BJ (cell line): ENCODE data around the gene ZNF438. TPM values are rescaled to one million over a fixed set of nuclear protein-coding genes. Genes with fewer than 3 reads are reported as not detected.

Experiments used
- CTCF ChIA-PET: fragments of 350-600 bp; formaldehyde crosslinking; extraction: SDS; loops from one replicate; lab custom pipeline; 2021; ENCODE audit warnings: antibody characterized with exemption, inconsistent platforms; lab: Yijun Ruan, JAX
- POLR2A ChIA-PET: fragments of 300-600 bp; sonication (Branson Sonifier 250); formaldehyde crosslinking; extraction: SDS; loops from one replicate; lab custom pipeline; 2021; ENCODE audit warnings: antibody characterized with exemption; lab: Charles Lee
- DNase-seq: peaks from one replicate; pipeline ENCODE4 v3.0.0-alpha.2; 2011; ENCODE audit warnings: low read depth
- H3K27me3 ChIP-seq: 2 replicates; pipeline ENCODE4 v1.6.0; 2011; ENCODE audit warnings: low read length; ENCODE audit not compliant: control insufficient read depth, insufficient read depth
- H3K36me3 ChIP-seq: 2 replicates; pipeline ENCODE4 v1.5.1; 2011; ENCODE audit warnings: low read length; ENCODE audit not compliant: control insufficient read depth, insufficient read depth
- H3K4me3 ChIP-seq: 2 replicates; pipeline ENCODE4 v1.5.1; 2011; ENCODE audit warnings: low read depth, mild to moderate bottlenecking, control low read depth, low read length
- CTCF ChIP-seq: IDR thresholded peaks from 2 replicates; pipeline ENCODE4 v1.5.1; 2011; ENCODE audit warnings: low read depth, mild to moderate bottlenecking, control low read depth, inconsistent platforms, low read length, moderate library complexity; ENCODE audit not compliant: insufficient read depth
- polyA plus RNA-seq: library from polyadenylated mRNA; depleted of rRNA; stranded (reverse); fragments of >200 nt; gene quantifications from 2 replicates; pipeline ENCODE4 v1.2.3, GENCODE V29; 2011

Gene ZNF438
- polyA plus RNA-seq, 1 experiment = 3.7 TPM

GRCh38 chr10:31005895-31006294 lies 25.8 kb downstream of the ZNF438 start:
- no peaks in the 10 kb centered on the region for H3K27me3 ChIP-seq
- no peak for TF ChIP-seq CTCF
- ChIA-PET POLR2A (interaction anchor here (0.9 kb wide), 1 partner anchor 26 kb away, joined by 4 read pairs; the partner anchor contains the start of gene ZNF438), CTCF (no interaction called here)
- no peaks in the 10 kb centered on the region for H3K36me3 ChIP-seq
- no peak overlapping the region for H3K4me3 ChIP-seq
- DNase-seq = no peak

DNA sequence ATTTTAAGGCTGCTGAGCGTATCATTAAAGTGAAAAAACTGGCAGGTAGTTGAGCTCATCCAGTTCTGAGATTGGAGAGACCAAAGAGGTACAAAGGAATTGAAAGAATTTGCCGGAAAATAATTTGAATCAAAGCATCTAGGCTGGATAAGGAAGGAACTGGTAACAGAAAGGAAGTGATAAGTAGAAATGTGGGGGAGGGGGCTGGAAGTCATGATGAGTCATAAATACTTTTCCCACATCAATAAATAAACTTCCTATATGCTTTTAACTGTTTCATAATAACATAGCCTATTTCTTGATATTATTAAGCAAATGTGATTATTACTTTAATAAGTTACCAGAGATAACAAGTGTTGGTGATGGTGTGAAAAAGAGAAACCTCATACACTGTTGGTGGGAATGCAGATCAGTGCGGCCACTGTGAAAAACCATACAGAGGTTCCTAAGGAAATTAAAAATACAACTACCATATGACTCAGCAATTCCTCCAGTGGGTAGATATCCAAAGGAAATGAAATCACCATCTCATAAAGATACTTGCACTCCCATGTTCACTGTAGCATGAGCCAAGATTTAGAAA lies 27.0 kb downstream of the ZNF438 start:
- Histone ChIP-seq H3K27me3 (no peaks in the 10 kb centered on the region), H3K36me3 (no peaks in the 10 kb centered on the region), H3K4me3 (no peak overlapping the region)
- ChIA-PET POLR2A (no interaction called here), CTCF (no interaction called here)
- no peak for TF ChIP-seq CTCF
- peak; percentile 60 for DNase-seq

- no peak for TF ChIP-seq CTCF
- POLR2A ChIA-PET = no interaction called here
- no peaks in the 10 kb centered on the region for H3K27me3 ChIP-seq
- no peaks in the 10 kb centered on the region for H3K36me3 ChIP-seq
- H3K4me3 ChIP-seq = no peak overlapping the region
- CTCF ChIA-PET = no interaction called here
- no peak for DNase-seq
Measured at GRCh38 chr10:31001740-31002139, 29.9 kb downstream of the ZNF438 start.

DNA sequence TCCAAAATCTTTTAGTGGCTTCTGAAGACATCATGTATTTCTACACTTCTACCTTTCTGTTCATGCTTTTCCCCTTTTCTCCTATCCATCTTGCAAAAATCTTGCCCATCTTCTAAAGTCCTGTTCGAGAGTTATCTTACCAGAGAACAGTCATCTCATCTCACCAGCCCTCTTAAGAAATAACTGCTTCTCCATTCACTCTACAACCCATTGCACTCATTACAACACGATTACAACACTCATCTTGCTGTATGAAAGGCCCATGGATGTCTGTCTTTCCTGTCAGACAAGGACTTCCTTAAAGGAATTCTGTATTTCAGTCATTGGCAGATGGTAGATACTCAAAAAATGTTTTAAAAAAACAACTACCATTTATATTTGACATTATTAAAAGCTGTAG lies 30.8 kb downstream of the ZNF438 start:
- Histone ChIP-seq H3K27me3 (no peaks in the 10 kb centered on the region), H3K4me3 (no peak overlapping the region), H3K36me3 (no peaks in the 10 kb centered on the region)
- no peak for DNase-seq
- POLR2A ChIA-PET = no interaction called here
- TF ChIP-seq CTCF = no peak
- CTCF ChIA-PET = interaction anchor here (0.6 kb wide), 1 partner anchor 619 kb away, joined by 3 read pairs; no protein-coding TSS in a partner anchor

DNA sequence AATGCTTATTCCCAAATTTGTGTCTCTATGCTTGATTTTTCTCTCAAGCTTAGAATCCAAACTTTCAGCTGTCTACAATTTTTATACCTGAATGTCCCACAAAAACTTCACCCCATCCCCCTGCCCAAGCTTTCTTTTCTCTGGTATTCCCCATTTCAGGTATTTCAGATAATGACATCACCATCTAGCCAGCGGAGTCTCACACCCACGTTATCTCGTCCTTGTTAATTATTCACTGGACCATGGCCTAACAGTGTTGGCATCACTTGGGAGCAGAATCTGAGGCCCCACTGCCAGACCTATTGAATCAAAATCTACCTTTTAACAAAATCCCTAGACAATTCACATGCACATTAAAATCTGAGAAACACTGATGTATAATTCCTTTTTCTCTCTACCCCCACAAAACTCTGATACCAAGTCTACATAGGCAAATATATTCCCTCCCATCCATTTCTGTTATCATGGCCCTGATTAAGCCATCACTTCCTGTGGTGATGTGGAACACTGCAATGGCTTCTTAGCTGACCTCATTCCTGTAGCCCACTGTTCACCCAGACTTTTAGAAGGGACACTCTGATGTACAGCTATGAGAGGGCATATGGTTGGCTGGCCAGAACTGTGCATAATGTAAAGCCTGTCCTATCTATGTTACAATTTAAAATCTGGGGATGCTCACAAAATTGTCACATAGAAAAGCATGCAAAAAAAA lies 31.4 kb downstream of the ZNF438 start:
- TF ChIP-seq CTCF = no peak
- no peak overlapping the region for H3K4me3 ChIP-seq
- H3K27me3 ChIP-seq = no peaks in the 10 kb centered on the region
- H3K36me3 ChIP-seq = no peaks in the 10 kb centered on the region
- no peak for DNase-seq
- ChIA-PET CTCF (interaction anchor here (0.6 kb wide), 1 partner anchor 620 kb away, joined by 3 read pairs; no protein-coding TSS in a partner anchor), POLR2A (no interaction called here)
